NOMO-1 (cell line): ENCODE results near the gene PPARG.
A peak's percentile ranks its signal among the peaks of the same experiment; 100 is the strongest.

Experiments used
- DNase-seq, 2 experiments: peaks; one replicate each; lab custom pipeline; 2025; ENCODE audit not compliant: unreplicated experiment in 2 of 2; lab: John Stamatoyannopoulos, UW

PPARG gene

GRCh38 chr3:12401208-12401607, 112.3 kb downstream of the PPARG start:
- no peak for DNase-seq

GRCh38 chr3:12405432-12406272, 116.8 kb downstream of the PPARG start:
- DNase-seq: peak; percentile 63 to 68

GRCh38 chr3:12408984-12409683, 120.3 kb downstream of the PPARG start:
- no peak for DNase-seq

GRCh38 chr3:12409684-12410596, 121.1 kb downstream of the PPARG start:
- DNase-seq: no peak

- peak; percentile 49 to 90 for DNase-seq
These were observed 124.9 kb downstream of the PPARG start for GRCh38 chr3:12413721-12414255.

GRCh38 chr3:12415014-12415680, 126.3 kb downstream of the PPARG start:
- DNase-seq: peak; percentile 17 to 28

- DNase-seq: no peak
These were observed 127.9 kb downstream of the PPARG start for GRCh38 chr3:12416731-12417130.

GRCh38 chr3:12420393-12420792, 131.5 kb downstream of the PPARG start:
- DNase-seq: no peak

GRCh38 chr3:12421132-12421531, 132.3 kb downstream of the PPARG start:
- DNase-seq: no peak

- no peak for DNase-seq
These were observed 134.3 kb downstream of the PPARG start for GRCh38 chr3:12423131-12423530.

- peak in 1 of 2 experiments; percentile 21 for DNase-seq
These were observed 135.2 kb downstream of the PPARG start for GRCh38 chr3:12423918-12424630.

- no peak for DNase-seq
These were observed 135.9 kb downstream of the PPARG start for GRCh38 chr3:12424635-12425319.

- DNase-seq: no peak
These were observed 137.1 kb downstream of the PPARG start for GRCh38 chr3:12425850-12426579.

- peak; percentile 56 for DNase-seq
These were observed 138.7 kb downstream of the PPARG start for GRCh38 chr3:12427551-12427950.

- no peak for DNase-seq
These were observed 139.3 kb downstream of the PPARG start for GRCh38 chr3:12428126-12428525.

GRCh38 chr3:12430086-12430485, 141.2 kb downstream of the PPARG start:
- DNase-seq: no peak

- no peak for DNase-seq
These were observed 145.0 kb downstream of the PPARG start for GRCh38 chr3:12433823-12434222.

GRCh38 chr3:12436514-12437220, 147.8 kb downstream of the PPARG start:
- DNase-seq: no peak
